ENCODE results near the gene CASK.

CASK gene

DNA sequence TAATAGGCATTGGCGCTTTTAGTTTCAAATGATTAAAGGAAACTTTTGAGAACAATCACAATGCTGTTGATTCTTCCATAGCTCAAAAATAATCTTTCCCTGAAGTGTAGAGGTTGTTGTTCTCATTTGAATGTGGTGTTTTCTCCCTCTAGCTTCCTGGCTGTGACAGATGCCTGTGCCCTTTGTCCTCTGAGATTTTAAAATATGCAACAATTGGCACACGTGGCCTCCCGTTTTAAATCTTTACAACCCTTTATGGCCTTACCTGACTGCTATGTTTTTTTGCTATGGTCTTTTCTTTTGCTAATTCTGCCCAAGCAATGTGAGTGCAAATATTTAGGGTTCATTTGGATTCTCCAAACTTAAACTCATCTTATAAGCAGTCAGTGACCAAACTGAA is 22.9 kb upstream of the CASK start:
- Histone ChIP-seq H3K9ac (ENCODE audit: low read depth in 1 of 2, low read length in 2 of 2) (no peak overlapping the region), H3K27me3 (ENCODE audit: control insufficient read depth in 2 of 2, insufficient read depth in 2 of 2, low read length in 2 of 2) (peaks cover 3 to 9% of the 10 kb centered on the region in 2 donors), H3K4me1 (ENCODE audit: control insufficient read depth in 2 of 2, insufficient read depth in 2 of 2, low read length in 2 of 2) (peaks cover 3 to 10% of the 10 kb centered on the region in 2 donors), H3K4me3 (ENCODE audit: low read length in 2 of 2) (peak overlapping the region in 1 of 2 donors; percentile 16), H3K9me3 (ENCODE audit: control insufficient read depth in 2 of 2, low read length in 2 of 2) (no peaks in the 10 kb centered on the region), H3K36me3 (ENCODE audit: control insufficient read depth in 2 of 2, insufficient read depth in 2 of 2, low read length in 2 of 2) (no peaks in the 10 kb centered on the region), H3K27ac (ENCODE audit: low read depth in 2 of 2, low read length in 2 of 2) (peak overlapping the region; percentile 49 to 75)

DNA sequence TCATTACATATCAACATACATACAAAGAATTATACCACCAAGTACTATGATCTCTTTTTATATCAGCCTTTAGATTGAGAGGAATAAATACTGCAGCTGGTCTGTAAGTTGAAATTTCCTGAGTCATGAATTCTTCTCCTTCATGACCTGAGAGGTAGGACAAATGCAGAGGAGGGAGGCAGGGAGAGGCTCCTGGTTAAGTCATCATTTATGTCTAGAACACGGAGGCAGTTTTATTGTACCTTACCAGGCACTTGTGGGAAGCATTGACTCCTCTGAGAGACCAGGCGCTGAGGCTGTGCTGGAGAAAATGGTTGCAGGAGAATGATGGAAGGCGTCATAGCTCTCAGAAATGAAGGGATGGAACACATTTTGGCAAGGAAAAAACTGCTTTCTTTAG is 12.5 kb upstream of the CASK start:
- H3K27me3 ChIP-seq (ENCODE audit: control insufficient read depth in 2 of 2, insufficient read depth in 2 of 2, low read length in 2 of 2), result peaks cover 0 to 3% of the 10 kb centered on the region in 2 donors

DNA sequence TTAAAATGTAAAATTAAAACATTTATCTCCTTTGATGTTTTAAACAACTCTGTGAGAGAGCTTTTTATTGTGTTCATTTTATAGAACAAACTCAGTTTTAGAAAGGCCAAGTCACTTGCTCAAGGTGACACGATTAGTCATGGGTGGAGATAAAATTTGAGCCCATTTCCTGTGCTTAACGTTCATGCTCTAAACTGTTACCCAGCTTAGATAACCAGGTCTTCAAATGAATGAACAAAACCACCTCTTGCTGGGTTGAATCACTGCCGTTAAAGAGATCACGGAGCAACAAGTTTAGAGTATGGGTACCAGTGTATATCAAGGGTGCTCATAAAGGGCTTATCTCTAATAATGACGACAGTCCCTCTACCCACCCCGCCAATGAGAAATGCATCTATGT is 10.2 kb upstream of the CASK start:
- peaks cover 0 to 3% of the 10 kb centered on the region in 2 donors for H3K27me3 ChIP-seq (ENCODE audit: control insufficient read depth in 2 of 2, insufficient read depth in 2 of 2, low read length in 2 of 2)
- no peaks in the 10 kb centered on the region for H3K4me1 ChIP-seq (ENCODE audit: control insufficient read depth in 2 of 2, insufficient read depth in 2 of 2, low read length in 2 of 2)
- no peaks in the 10 kb centered on the region for H3K9me3 ChIP-seq (ENCODE audit: control insufficient read depth in 2 of 2, low read length in 2 of 2)
- no peak overlapping the region for H3K9ac ChIP-seq (ENCODE audit: low read depth in 1 of 2, low read length in 2 of 2)
- H3K4me3 ChIP-seq (ENCODE audit: low read length in 2 of 2), result no peak overlapping the region
- no peak overlapping the region for H3K27ac ChIP-seq (ENCODE audit: low read depth in 2 of 2, low read length in 2 of 2)
- no peaks in the 10 kb centered on the region for H3K36me3 ChIP-seq (ENCODE audit: control insufficient read depth in 2 of 2, insufficient read depth in 2 of 2, low read length in 2 of 2)

More for the DNA sequence above, 12.5 kb upstream of the CASK start:
- Histone ChIP-seq H3K27ac (ENCODE audit: low read depth in 2 of 2, low read length in 2 of 2) (no peak overlapping the region), H3K9me3 (ENCODE audit: control insufficient read depth in 2 of 2, low read length in 2 of 2) (no peaks in the 10 kb centered on the region), H3K9ac (ENCODE audit: low read depth in 1 of 2, low read length in 2 of 2) (no peak overlapping the region), H3K4me1 (ENCODE audit: control insufficient read depth in 2 of 2, insufficient read depth in 2 of 2, low read length in 2 of 2) (no peaks in the 10 kb centered on the region), H3K36me3 (ENCODE audit: control insufficient read depth in 2 of 2, insufficient read depth in 2 of 2, low read length in 2 of 2) (no peaks in the 10 kb centered on the region), H3K4me3 (ENCODE audit: low read length in 2 of 2) (no peak overlapping the region)

DNA sequence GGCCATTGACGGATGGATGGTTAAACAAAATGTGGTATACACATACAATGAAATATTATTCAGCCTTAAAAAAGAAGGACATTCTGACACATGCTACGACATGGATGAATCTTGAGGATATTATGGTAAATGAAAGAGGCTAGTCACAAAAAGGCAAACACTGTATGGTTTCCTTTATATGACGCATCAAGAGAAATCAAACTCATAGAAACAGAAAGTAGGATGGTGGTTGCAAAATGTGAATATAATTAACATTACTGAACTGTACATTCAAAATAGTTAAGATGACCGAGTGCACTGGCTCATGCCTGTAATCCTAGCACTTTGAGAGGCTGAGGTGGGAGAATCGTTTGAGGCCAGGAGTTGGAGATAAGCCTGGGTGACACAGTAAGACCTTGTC is 9.5 kb upstream of the CASK start:
- no peaks in the 10 kb centered on the region for H3K36me3 ChIP-seq (ENCODE audit: control insufficient read depth in 2 of 2, insufficient read depth in 2 of 2, low read length in 2 of 2)
- H3K9me3 ChIP-seq (ENCODE audit: control insufficient read depth in 2 of 2, low read length in 2 of 2), result no peaks in the 10 kb centered on the region
- no peak overlapping the region for H3K27ac ChIP-seq (ENCODE audit: low read depth in 2 of 2, low read length in 2 of 2)
- H3K9ac ChIP-seq (ENCODE audit: low read depth in 1 of 2, low read length in 2 of 2), result no peak overlapping the region
- H3K4me3 ChIP-seq (ENCODE audit: low read length in 2 of 2), result no peak overlapping the region
- H3K27me3 ChIP-seq (ENCODE audit: control insufficient read depth in 2 of 2, insufficient read depth in 2 of 2, low read length in 2 of 2), result peaks cover 0 to 6% of the 10 kb centered on the region in 2 donors
- H3K4me1 ChIP-seq (ENCODE audit: control insufficient read depth in 2 of 2, insufficient read depth in 2 of 2, low read length in 2 of 2), result no peaks in the 10 kb centered on the region

DNA sequence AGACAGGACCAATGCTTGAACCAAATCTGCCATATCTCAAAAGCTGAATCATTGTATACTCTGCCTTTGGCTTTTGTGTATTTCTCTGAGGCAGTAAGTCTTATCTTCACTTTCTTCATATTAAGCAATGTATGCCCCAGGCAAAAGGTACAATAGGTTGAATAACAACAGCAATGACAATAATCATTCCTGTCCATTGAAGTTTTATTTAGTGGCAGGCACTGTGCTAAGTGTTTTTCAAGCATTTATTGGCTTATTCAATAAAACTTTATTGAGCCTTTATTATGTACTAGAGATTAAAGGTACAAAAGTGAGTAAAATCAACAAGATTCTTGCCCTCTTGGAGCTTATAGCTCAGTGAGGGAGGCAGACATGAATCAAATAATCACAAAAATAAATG is 8.2 kb upstream of the CASK start:
- H3K27ac ChIP-seq (ENCODE audit: low read depth in 2 of 2, low read length in 2 of 2), result no peak overlapping the region

DNA sequence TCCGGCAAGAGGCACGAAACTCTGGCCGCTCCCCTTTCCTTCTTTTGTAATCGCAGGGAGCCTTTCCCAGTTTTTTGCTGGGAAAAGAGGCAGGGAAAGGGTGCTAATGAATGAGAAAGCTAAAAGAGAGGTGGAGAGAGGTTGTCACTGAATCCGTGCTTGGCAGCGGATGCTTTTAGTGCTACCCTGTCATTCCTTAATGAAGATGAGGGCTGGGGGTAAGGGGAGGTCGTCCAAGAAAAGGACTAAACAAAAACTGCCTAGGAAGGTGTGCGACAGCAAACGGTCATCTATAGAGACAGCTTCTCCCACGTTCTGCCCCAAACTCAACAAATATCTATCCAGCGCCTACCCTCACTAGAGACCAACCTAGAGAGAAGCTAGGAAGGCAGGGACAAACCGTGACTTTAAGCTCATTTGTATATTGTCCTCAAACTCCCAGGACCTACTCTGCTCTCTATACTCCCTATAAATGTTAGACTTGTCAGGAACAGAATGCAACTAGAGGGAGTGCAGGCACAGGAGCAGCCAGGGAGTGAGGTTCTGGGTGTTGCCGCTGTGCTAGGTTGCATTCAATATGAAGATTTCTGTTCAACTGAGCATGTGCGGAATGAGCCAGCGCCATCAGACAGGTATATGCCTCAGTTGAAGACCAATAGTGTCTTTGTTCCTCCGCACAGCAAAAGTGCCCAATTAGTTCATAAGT is 777 bp upstream of the CASK start:
- H3K9ac ChIP-seq (ENCODE audit: low read depth in 1 of 2, low read length in 2 of 2), result peak overlapping the region; percentile 79 to 89
- peak overlapping the region; percentile 73 to 84 for H3K4me3 ChIP-seq (ENCODE audit: low read length in 2 of 2)
- H3K36me3 ChIP-seq (ENCODE audit: control insufficient read depth in 2 of 2, insufficient read depth in 2 of 2, low read length in 2 of 2), result no peaks in the 10 kb centered on the region
- H3K27ac ChIP-seq (ENCODE audit: low read depth in 2 of 2, low read length in 2 of 2), result peak overlapping the region; percentile 91 to 93
- peaks cover 0 to 9% of the 10 kb centered on the region in 2 donors for H3K27me3 ChIP-seq (ENCODE audit: control insufficient read depth in 2 of 2, insufficient read depth in 2 of 2, low read length in 2 of 2)
- peaks cover 0 to 4% of the 10 kb centered on the region in 2 donors for H3K4me1 ChIP-seq (ENCODE audit: control insufficient read depth in 2 of 2, insufficient read depth in 2 of 2, low read length in 2 of 2)
- no peaks in the 10 kb centered on the region for H3K9me3 ChIP-seq (ENCODE audit: control insufficient read depth in 2 of 2, low read length in 2 of 2)

More for the DNA sequence above, 8.2 kb upstream of the CASK start:
- no peak overlapping the region for H3K4me3 ChIP-seq (ENCODE audit: low read length in 2 of 2)
- H3K27me3 ChIP-seq (ENCODE audit: control insufficient read depth in 2 of 2, insufficient read depth in 2 of 2, low read length in 2 of 2), result peaks cover 0 to 10% of the 10 kb centered on the region in 2 donors
- no peaks in the 10 kb centered on the region for H3K9me3 ChIP-seq (ENCODE audit: control insufficient read depth in 2 of 2, low read length in 2 of 2)
- no peak overlapping the region for H3K9ac ChIP-seq (ENCODE audit: low read depth in 1 of 2, low read length in 2 of 2)
- H3K36me3 ChIP-seq (ENCODE audit: control insufficient read depth in 2 of 2, insufficient read depth in 2 of 2, low read length in 2 of 2), result no peaks in the 10 kb centered on the region
- H3K4me1 ChIP-seq (ENCODE audit: control insufficient read depth in 2 of 2, insufficient read depth in 2 of 2, low read length in 2 of 2), result no peaks in the 10 kb centered on the region

DNA sequence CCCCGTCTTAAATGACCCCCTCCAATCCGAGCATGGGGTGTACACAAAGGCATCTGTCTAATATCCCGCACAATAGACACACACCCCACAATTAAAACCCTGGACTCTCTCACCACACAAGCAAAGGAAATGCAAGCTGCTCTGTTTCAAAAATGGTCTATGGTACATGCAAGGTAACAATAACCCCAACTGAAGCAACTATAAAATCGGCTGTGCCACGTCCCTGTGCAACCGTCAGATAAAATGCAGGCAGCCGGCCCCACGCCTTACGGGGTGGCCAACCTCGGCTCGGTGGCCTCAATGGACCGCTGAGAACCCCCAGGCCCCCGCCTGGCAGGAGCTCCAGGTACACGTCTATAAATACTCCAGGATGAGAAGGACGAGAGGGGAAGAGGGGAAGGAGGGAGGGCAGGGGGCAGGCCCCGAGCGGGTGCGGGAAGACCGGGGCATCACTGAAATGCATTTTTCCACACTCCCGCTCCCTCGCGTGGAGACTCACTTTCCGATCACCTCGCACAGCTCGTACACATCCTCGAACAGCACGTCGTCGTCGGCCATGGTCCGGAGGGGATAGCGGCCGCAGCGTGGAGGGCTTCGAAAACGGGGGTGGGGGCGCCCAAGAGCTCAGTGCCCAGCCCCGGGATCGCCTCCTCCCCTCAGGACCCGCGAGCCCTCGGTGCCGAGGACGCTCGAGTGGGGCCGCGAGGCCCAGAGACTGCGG is 763 bp downstream of the CASK start:
- peaks cover 0 to 4% of the 10 kb centered on the region in 2 donors for H3K27me3 ChIP-seq (ENCODE audit: control insufficient read depth in 2 of 2, insufficient read depth in 2 of 2, low read length in 2 of 2)
- H3K4me1 ChIP-seq (ENCODE audit: control insufficient read depth in 2 of 2, insufficient read depth in 2 of 2, low read length in 2 of 2), result peaks cover 2 to 4% of the 10 kb centered on the region in 2 donors
- no peaks in the 10 kb centered on the region for H3K36me3 ChIP-seq (ENCODE audit: control insufficient read depth in 2 of 2, insufficient read depth in 2 of 2, low read length in 2 of 2)
- peak overlapping the region; percentile 70 to 81 for H3K27ac ChIP-seq (ENCODE audit: low read depth in 2 of 2, low read length in 2 of 2)
- no peaks in the 10 kb centered on the region for H3K9me3 ChIP-seq (ENCODE audit: control insufficient read depth in 2 of 2, low read length in 2 of 2)
- H3K9ac ChIP-seq (ENCODE audit: low read depth in 1 of 2, low read length in 2 of 2), result peak overlapping the region; percentile 60 to 77
- peak overlapping the region; percentile 80 to 89 for H3K4me3 ChIP-seq (ENCODE audit: low read length in 2 of 2)

DNA sequence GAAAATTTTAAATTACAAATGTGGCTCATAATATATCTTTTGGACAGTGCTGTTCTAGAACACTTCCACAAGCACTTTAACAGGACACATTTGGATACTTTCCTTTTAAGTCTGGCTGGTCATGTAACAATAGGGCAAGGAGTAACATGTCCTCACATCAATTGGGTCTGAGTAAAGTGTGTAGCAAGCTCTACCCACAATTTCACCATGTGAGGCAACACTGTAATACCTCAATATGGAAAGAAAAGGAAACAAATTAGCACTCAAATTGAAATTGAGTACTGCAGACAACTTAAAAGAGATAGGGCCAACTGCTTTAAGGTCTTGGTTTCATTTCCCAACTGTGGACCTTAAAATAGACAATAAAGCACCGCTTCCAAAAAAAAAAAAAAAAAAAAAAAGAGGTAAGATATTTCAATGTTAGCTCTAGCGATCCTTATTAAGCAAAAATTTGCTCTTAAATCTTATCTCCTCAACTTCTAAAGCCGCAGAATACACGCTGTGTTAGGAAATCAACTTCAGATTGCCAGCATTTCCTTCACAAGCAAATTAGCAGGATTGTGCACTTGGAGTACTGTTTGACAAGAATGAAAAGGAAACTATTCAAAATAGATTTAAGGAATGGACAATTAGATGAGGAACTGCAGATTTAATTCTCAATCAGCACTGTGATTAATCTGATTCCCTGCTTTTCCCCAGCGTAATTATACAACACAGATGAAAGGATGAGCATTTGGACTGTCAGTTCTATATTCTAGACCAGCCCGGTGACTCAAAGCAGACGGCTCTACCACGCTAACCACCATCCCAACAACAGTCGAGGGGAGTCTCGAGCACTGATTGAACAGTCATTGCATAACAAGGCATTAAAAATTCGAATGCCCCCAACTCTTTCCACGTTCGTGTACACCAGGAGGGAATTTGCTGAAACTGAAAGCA is 1.6 kb downstream of the CASK start:
- Histone ChIP-seq H3K9ac (ENCODE audit: low read depth in 1 of 2, low read length in 2 of 2) (peak overlapping the region; percentile 60 to 77), H3K27ac (ENCODE audit: low read depth in 2 of 2, low read length in 2 of 2) (peak overlapping the region; percentile 70 to 81), H3K4me1 (ENCODE audit: control insufficient read depth in 2 of 2, insufficient read depth in 2 of 2, low read length in 2 of 2) (peaks cover 2 to 7% of the 10 kb centered on the region in 2 donors), H3K27me3 (ENCODE audit: control insufficient read depth in 2 of 2, insufficient read depth in 2 of 2, low read length in 2 of 2) (peaks cover 0 to under 1% of the 10 kb centered on the region in 2 donors), H3K36me3 (ENCODE audit: control insufficient read depth in 2 of 2, insufficient read depth in 2 of 2, low read length in 2 of 2) (no peaks in the 10 kb centered on the region), H3K9me3 (ENCODE audit: control insufficient read depth in 2 of 2, low read length in 2 of 2) (no peaks in the 10 kb centered on the region), H3K4me3 (ENCODE audit: low read length in 2 of 2) (peak overlapping the region; percentile 80 to 89)

DNA sequence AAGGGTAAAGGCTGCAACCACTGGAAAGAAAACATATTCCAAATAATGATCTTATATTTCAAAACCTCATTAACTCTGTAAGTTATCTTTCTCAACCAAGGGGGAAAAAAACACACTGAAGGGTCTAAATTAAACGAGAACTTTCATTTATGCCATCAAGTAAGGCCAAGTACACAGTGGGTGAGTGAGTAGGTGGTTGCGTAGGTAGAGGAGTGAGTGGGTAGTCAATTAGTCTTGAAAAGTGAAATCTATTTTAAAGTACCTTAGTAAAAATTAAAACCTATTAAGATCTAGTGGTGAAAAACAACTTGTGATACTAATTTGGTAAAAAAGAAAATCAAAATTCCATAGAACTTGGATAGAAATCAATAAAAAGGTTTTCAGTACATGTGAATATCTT is 3.5 kb downstream of the CASK start:
- H3K27me3 ChIP-seq (ENCODE audit: control insufficient read depth in 2 of 2, insufficient read depth in 2 of 2, low read length in 2 of 2), result no peaks in the 10 kb centered on the region
- H3K9me3 ChIP-seq (ENCODE audit: control insufficient read depth in 2 of 2, low read length in 2 of 2), result no peaks in the 10 kb centered on the region
- H3K4me3 ChIP-seq (ENCODE audit: low read length in 2 of 2), result no peak overlapping the region
- H3K36me3 ChIP-seq (ENCODE audit: control insufficient read depth in 2 of 2, insufficient read depth in 2 of 2, low read length in 2 of 2), result no peaks in the 10 kb centered on the region
- H3K9ac ChIP-seq (ENCODE audit: low read depth in 1 of 2, low read length in 2 of 2), result no peak overlapping the region
- H3K4me1 ChIP-seq (ENCODE audit: control insufficient read depth in 2 of 2, insufficient read depth in 2 of 2, low read length in 2 of 2), result peaks cover 2 to 7% of the 10 kb centered on the region in 2 donors
- H3K27ac ChIP-seq (ENCODE audit: low read depth in 2 of 2, low read length in 2 of 2), result no peak overlapping the region
